Smooth muscle cell (in vitro differentiated cells): Measurements from ENCODE around the gene REG3A. TPM values are rescaled to one million over a fixed set of nuclear protein-coding genes. Genes with fewer than 3 reads are reported as not detected.

Experiments used
- DNase-seq: peaks from one replicate; lab custom pipeline; 2025; ENCODE audit not compliant: unreplicated experiment; lab: John Stamatoyannopoulos, UW
- H2AFZ ChIP-seq: fragments of 200-600 bp; sonication (generic); 2 replicates; pipeline ENCODE4 v1.6.0; 2016; ENCODE audit warnings: antibody characterized with exemption, low read depth, mild to moderate bottlenecking
- H3F3A ChIP-seq: fragments of 200-600 bp; sonication (generic); 2 replicates; pipeline ENCODE4 v1.6.0; 2017; ENCODE audit warnings: antibody characterized with exemption, low read depth
- H3K27ac ChIP-seq: fragments of 200-600 bp; sonication (generic); 2 replicates; pipeline ENCODE4 v1.5.1; 2016; ENCODE audit warnings: low read depth, mild to moderate bottlenecking
- H3K27me3 ChIP-seq: fragments of 200-600 bp; sonication (generic); 2 replicates; pipeline ENCODE4 v1.6.1; 2016; ENCODE audit warnings: low read depth, mild to moderate bottlenecking
- H3K36me3 ChIP-seq: fragments of 200-600 bp; sonication (generic); 2 replicates; pipeline ENCODE4 v1.5.1; 2016; ENCODE audit warnings: low read depth
- H3K4me1 ChIP-seq: fragments of 200-600 bp; sonication (generic); 2 replicates; pipeline ENCODE4 v1.5.1; 2016; ENCODE audit warnings: low read depth
- H3K4me2 ChIP-seq: fragments of 200-600 bp; sonication (generic); 2 replicates; pipeline ENCODE4 v1.6.0; 2016; ENCODE audit warnings: mild to moderate bottlenecking
- H3K4me3 ChIP-seq: fragments of 200-600 bp; sonication (generic); 2 replicates; pipeline ENCODE4 v1.5.1; 2016; ENCODE audit warnings: mild to moderate bottlenecking
- H3K79me2 ChIP-seq: fragments of 200-600 bp; sonication (generic); 2 replicates; pipeline ENCODE4 v1.6.0; 2016; ENCODE audit warnings: low read depth, mild to moderate bottlenecking
- H3K9ac ChIP-seq: fragments of 200-600 bp; sonication (generic); 2 replicates; pipeline ENCODE4 v1.6.0; 2016; ENCODE audit warnings: low read depth
- H3K9me3 ChIP-seq: fragments of 200-600 bp; sonication (generic); replicated peaks from 2 replicates; pipeline ENCODE4 v1.5.1; 2016; ENCODE audit warnings: low read depth
- H4K20me1 ChIP-seq: fragments of 200-600 bp; sonication (generic); 2 replicates; pipeline ENCODE4 v1.6.0; 2016; ENCODE audit warnings: low read depth
- WGBS: methylation state at CpG from one replicate; pipeline ENCODE4 v1.1.7; 2016; ENCODE audit warnings: low lambda C conversion rate; 5-methylcytosine and 5-hydroxymethylcytosine counted together
- polyA plus RNA-seq: library from polyadenylated mRNA; unstranded; fragments of >200 nt; fragmentation: Nextera tagmentation; extraction: Ambion mirVana; gene quantifications from 2 replicates; pipeline ENCODE4 v1.2.1, GENCODE V29; 2016
- total RNA-seq: library from RNA; depleted of rRNA; stranded (reverse); fragments of >200 nt; gene quantifications from 2 replicates; pipeline ENCODE4 v1.2.3, GENCODE V29; 2014
- TF ChIP-seq, protein P1 (sequence below): fragments of 200-600 bp; sonication (generic); IDR thresholded peaks from 2 replicates; pipeline ENCODE4 v1.5.1; 2017; ENCODE audit warnings: borderline replicate concordance, mild to moderate bottlenecking, antibody characterized with exemption; ENCODE audit not compliant: insufficient read depth, poor library complexity, severe bottlenecking

Gene REG3A
- total and polyA plus RNA-seq, 2 experiments from 2014 or later: not detected

DNA sequence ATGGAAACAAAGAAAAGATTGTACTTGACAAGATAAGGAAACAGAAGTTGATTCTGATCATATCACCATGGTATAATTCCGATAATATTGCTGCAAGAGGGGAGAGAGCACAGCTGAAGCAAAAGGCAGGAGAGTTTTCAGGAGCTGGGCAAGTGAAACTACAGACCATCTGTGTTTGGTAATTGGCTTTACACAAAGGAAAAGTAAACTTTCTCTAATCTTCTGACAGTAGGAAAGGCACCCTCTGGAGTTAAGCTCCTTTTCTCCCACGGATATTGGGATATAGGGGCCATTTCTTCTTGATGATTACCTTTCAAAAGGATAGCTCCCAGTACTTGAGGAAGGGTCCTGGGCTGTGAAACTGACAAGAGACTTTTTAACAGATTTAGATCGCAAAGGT lies 29.9 kb upstream of the REG3A start:
- Histone ChIP-seq H3K4me1 (peaks cover 32% of the 10 kb centered on the region), H3F3A (no peaks in the 10 kb centered on the region), H3K4me2 (no peak overlapping the region), H4K20me1 (no peaks in the 10 kb centered on the region), H3K27me3 (no peaks in the 10 kb centered on the region), H3K27ac (no peak overlapping the region), H2AFZ (no peak overlapping the region), H3K9ac (no peak overlapping the region), H3K4me3 (no peak overlapping the region), H3K79me2 (no peaks in the 10 kb centered on the region), H3K36me3 (no peaks in the 10 kb centered on the region), H3K9me3 (no peaks in the 10 kb centered on the region)
- no peak for DNase-seq
- TF ChIP-seq, protein P1, sequence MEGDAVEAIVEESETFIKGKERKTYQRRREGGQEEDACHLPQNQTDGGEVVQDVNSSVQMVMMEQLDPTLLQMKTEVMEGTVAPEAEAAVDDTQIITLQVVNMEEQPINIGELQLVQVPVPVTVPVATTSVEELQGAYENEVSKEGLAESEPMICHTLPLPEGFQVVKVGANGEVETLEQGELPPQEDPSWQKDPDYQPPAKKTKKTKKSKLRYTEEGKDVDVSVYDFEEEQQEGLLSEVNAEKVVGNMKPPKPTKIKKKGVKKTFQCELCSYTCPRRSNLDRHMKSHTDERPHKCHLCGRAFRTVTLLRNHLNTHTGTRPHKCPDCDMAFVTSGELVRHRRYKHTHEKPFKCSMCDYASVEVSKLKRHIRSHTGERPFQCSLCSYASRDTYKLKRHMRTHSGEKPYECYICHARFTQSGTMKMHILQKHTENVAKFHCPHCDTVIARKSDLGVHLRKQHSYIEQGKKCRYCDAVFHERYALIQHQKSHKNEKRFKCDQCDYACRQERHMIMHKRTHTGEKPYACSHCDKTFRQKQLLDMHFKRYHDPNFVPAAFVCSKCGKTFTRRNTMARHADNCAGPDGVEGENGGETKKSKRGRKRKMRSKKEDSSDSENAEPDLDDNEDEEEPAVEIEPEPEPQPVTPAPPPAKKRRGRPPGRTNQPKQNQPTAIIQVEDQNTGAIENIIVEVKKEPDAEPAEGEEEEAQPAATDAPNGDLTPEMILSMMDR: no peak
- 67% methylated on average over 3 of the region's 3 CpGs for WGBS

DNA sequence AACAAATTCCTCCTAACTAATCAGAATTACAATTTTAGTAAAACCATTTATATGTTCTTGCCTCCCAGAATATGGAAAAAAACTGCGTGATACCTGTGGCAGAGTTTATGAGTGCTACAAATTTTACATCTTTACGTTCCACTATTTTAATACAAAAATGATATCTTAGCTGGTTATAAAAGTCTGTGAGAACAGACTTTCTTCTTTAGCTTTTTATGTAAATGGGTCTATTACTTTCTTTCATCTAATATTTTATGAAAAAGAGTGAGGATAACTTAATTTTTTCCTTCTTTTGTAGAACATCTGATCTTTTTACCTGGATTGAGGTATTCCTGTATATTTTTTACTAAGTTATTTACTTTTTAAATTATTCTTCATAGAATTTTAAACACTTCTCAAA lies 22.1 kb upstream of the REG3A start:
- Histone ChIP-seq H4K20me1 (no peaks in the 10 kb centered on the region), H3K9me3 (peaks cover 3% of the 10 kb centered on the region), H3F3A (no peaks in the 10 kb centered on the region), H3K79me2 (no peaks in the 10 kb centered on the region), H3K4me3 (no peak overlapping the region), H3K4me2 (no peak overlapping the region), H3K9ac (no peak overlapping the region), H2AFZ (no peak overlapping the region), H3K4me1 (no peaks in the 10 kb centered on the region), H3K27me3 (no peaks in the 10 kb centered on the region), H3K36me3 (no peaks in the 10 kb centered on the region), H3K27ac (no peak overlapping the region)
- 86% methylated on average over 2 of the region's 2 CpGs for WGBS
- no peak for DNase-seq
- TF ChIP-seq, protein P1: no peak

DNA sequence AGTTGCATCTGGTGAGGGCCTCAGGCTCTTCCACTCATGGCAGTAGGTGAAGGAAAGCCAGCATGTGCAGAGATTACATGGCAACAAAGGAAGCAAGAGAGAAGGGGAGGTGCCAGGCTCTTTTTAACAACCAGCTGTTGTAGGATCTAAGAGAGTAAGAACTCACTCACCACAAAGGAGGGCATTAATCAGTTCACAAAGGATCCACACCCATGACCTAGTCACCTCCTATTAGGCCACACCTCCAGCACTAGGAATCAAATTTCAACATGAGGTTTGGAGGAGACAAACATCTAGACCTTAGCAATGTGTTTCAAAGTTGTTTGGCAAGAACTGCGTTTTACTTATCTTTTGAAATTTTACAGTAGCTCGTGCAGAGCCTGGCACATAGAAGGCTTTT lies 20.5 kb upstream of the REG3A start:
- H3K79me2 ChIP-seq: no peaks in the 10 kb centered on the region
- H3K4me2 ChIP-seq: no peak overlapping the region
- H3K4me1 ChIP-seq: no peaks in the 10 kb centered on the region
- no peaks in the 10 kb centered on the region for H3K36me3 ChIP-seq
- H2AFZ ChIP-seq: no peak overlapping the region
- H3K27me3 ChIP-seq: no peaks in the 10 kb centered on the region
- H3K27ac ChIP-seq: no peak overlapping the region
- H4K20me1 ChIP-seq: no peaks in the 10 kb centered on the region
- 85% methylated on average over 2 of the region's 2 CpGs for WGBS
- TF ChIP-seq, protein P1: no peak
- no peak overlapping the region for H3K9ac ChIP-seq
- H3K9me3 ChIP-seq: peaks cover 3% of the 10 kb centered on the region
- no peak overlapping the region for H3K4me3 ChIP-seq
- no peaks in the 10 kb centered on the region for H3F3A ChIP-seq
- no peak for DNase-seq

DNA sequence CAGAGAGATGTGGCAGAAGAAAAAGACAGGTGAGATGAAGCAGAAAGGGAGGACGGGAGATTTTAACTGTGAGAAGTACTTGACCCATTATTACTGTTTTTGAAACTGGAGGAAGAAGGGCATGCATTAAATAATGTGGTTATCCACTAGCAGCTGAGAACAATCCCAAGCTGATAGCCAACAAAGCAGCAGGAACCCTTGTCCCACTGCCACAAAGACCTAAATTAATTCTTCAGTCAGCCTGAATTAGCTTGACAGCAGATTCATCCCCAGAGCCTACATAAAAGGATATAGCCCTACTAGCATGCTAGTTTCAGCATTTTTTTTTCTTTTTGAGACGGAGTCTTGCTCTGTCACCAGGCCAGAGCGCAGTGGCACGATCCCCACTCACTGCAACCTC lies 19.5 kb upstream of the REG3A start:
- TF ChIP-seq, protein P1: no peak
- H3K79me2 ChIP-seq: no peaks in the 10 kb centered on the region
- no peak overlapping the region for H2AFZ ChIP-seq
- H3K36me3 ChIP-seq: no peaks in the 10 kb centered on the region
- H3K27me3 ChIP-seq: no peaks in the 10 kb centered on the region
- no peaks in the 10 kb centered on the region for H4K20me1 ChIP-seq
- WGBS: 81% methylated on average over 4 of the region's 4 CpGs
- no peak overlapping the region for H3K27ac ChIP-seq
- no peak for DNase-seq
- H3K9me3 ChIP-seq: peaks cover 3% of the 10 kb centered on the region
- no peaks in the 10 kb centered on the region for H3K4me1 ChIP-seq
- H3K9ac ChIP-seq: no peak overlapping the region
- no peaks in the 10 kb centered on the region for H3F3A ChIP-seq
- H3K4me3 ChIP-seq: no peak overlapping the region
- H3K4me2 ChIP-seq: no peak overlapping the region
